DMS 273 (cell line): ENCODE measurements around the gene TMCC1.
"Not testable (repeated sequence)": the region's sequence is repeated elsewhere in the genome, so short reads cannot be mapped to it uniquely, and the experiment has no call there.

ENCODE experiments used
- DNase-seq: peaks from one replicate; lab custom pipeline; 2025; ENCODE audit not compliant: unreplicated experiment; lab: John Stamatoyannopoulos, UW

TMCC1 gene

GRCh38 chr3:129777806-129778205, 115.7 kb downstream of the TMCC1 start:
- DNase-seq, result no peak

GRCh38 chr3:129775870-129776269, 117.6 kb downstream of the TMCC1 start:
- no peak for DNase-seq

- no peak for DNase-seq
Measured at GRCh38 chr3:129773691-129774663, 119.5 kb downstream of the TMCC1 start.

DNA sequence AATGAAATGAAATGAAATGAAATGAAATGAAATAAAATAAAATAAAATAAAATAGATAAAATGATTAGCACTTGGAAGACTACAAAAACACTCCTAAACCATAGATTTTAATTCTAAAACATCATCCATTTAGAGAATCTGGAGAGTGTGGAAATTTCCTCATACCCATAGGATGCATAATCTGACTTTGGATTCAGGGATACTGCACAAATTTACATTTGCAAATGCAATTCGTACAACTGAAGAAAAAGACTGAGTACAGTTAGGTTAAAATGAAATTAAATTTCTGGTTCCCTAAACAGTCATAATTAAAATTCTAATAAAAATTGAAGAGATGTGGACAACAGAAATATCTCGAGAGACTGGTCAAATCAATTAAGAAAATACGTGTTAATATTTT, 122.9 kb downstream of the TMCC1 start:
- DNase-seq, result no peak

GRCh38 chr3:129769616-129770015, 123.9 kb downstream of the TMCC1 start:
- no peak for DNase-seq

DNA sequence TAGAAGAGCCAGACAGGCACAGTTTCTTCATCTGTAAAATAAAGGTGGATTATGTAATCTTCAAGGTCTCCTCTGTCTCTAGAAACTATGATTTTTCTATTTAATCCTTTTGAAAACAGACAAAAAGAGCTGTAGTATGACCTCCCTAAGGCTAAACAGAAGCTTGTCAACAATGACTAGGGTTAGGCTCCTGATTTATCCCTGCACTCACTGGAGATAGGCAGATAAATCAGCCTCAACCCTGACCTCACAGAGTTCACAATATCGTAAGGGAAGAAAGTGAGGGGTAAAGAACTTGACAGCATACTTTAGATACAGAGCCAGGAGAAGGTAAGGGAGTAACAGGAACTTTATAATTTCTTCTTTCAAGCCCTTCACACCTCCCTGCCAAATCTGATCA, 124.8 kb downstream of the TMCC1 start:
- no peak for DNase-seq

GRCh38 chr3:129766135-129766534, 127.4 kb downstream of the TMCC1 start:
- no peak for DNase-seq

- no peak for DNase-seq
Measured at GRCh38 chr3:129764090-129764489, 129.4 kb downstream of the TMCC1 start.

DNA sequence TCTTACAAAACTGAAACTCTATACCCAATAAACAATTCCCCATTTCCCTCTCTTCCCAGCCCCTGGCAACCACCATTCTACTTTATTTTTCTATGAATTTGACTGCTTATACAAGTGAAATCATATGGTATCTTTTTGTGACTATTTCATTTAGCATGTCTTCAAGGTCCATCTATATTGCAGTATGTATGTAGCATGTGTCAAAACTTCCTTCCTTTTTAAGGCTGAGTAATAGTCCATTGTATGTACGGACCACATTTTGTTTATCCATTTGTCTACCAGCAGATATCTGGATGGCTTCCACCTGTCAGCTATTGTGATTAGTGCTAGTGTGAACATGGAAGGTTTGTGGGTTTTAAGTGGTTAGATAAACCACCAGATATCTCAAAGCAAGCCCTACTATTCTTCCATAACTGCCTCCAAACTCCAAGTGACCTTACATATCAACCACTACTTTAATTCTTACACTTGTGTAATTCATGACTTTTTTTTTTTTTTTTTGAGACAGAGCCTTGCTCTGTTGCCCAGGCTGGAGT, 134.7 kb downstream of the TMCC1 start:
- DNase-seq, result no peak

- DNase-seq, result no peak
Measured at GRCh38 chr3:129758306-129758705, 135.2 kb downstream of the TMCC1 start.

DNA sequence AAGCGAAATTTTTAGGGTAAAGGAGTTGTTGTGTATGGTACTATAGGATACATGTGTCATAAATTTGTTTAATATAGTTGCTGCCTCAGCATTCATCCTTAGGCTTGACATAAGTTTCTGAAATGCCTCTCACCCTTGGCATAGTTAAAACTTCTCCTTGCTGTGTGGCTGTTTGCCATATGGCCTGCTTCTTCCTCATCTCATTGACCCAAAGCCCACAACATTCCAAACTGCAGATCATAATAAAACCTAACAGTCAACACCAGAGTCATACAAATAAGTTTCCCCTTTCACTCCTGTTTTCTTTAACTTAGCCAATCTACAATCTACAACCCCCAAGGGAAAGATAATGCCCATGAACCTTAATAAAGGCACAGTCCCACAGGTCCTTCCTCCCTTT, 136.6 kb downstream of the TMCC1 start:
- DNase-seq, result peak; percentile 39

- not testable (repeated sequence) for DNase-seq
Measured at GRCh38 chr3:129751105-129751504, 142.4 kb downstream of the TMCC1 start.

GRCh38 chr3:129749692-129750091, 143.8 kb downstream of the TMCC1 start:
- no peak for DNase-seq

GRCh38 chr3:129747992-129748391, 145.5 kb downstream of the TMCC1 start:
- DNase-seq, result no peak

GRCh38 chr3:129747136-129747535, 146.4 kb downstream of the TMCC1 start:
- DNase-seq, result peak; percentile 16

GRCh38 chr3:129746629-129747028, 146.9 kb downstream of the TMCC1 start:
- DNase-seq, result no peak

DNA sequence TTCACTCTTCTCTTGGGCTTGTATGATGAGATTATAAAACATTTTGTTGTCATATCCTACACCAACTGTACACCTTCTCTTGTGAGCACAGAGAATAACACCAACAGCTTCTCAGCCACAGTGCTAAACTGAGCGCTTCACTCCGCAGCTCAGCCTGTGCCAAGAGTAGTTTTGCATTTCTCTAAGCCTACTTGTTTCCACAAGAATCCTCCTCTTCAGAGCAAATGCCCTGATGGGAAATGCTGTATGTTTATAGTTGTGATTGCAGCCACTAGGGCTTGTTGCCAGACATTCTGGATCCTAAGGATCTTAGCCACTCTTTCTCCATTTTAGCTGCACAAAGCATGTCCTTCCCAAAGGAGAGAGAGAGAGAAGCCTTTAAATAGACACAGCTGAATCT, 148.3 kb downstream of the TMCC1 start:
- peak; percentile 55 for DNase-seq

DNA sequence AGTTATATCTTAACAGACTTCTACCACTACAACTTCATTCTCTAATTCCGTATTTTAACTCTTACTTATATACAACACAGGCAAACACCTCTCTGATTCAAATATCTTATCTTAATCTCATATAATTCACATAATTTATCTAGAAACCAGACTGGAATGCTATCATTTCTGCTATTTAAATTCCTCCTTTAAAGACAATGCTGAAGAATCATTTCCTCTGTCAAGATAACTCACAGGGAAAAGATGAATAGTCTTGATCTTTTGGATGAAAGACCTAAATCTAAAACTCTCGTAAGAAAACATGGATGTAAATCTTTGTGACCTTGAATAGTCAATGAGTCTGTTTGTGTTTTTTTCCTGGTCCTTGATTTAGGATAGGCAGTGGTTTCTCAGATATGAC, 151.7 kb downstream of the TMCC1 start:
- DNase-seq, result no peak

GRCh38 chr3:129740090-129740489, 153.4 kb downstream of the TMCC1 start:
- no peak for DNase-seq

- DNase-seq, result no peak
Measured at GRCh38 chr3:129739634-129740033, 153.9 kb downstream of the TMCC1 start.

- DNase-seq, result no peak
Measured at GRCh38 chr3:129738172-129738571, 155.3 kb downstream of the TMCC1 start.

- no peak for DNase-seq
Measured at GRCh38 chr3:129736070-129736469, 157.4 kb downstream of the TMCC1 start.
